ENCODE measurements around the gene CFAP92. TPM values are rescaled to one million over a fixed set of nuclear protein-coding genes. Genes with fewer than 3 reads are reported as not detected.
"Not testable (repeated sequence)": the region's sequence is repeated elsewhere in the genome, so short reads cannot be mapped to it uniquely, and the experiment has no call there.

CFAP92 gene
- total RNA-seq, 1 experiment from 2014 or later: 0.50 TPM

- DNase-seq (ENCODE audit: low spot score): no peak
These were observed 51.5 kb downstream of the CFAP92 start for GRCh38 chr3:128942161-128942952.

- DNase-seq (ENCODE audit: low spot score): no peak
These were observed 53.6 kb downstream of the CFAP92 start for GRCh38 chr3:128940252-128940651.

DNA sequence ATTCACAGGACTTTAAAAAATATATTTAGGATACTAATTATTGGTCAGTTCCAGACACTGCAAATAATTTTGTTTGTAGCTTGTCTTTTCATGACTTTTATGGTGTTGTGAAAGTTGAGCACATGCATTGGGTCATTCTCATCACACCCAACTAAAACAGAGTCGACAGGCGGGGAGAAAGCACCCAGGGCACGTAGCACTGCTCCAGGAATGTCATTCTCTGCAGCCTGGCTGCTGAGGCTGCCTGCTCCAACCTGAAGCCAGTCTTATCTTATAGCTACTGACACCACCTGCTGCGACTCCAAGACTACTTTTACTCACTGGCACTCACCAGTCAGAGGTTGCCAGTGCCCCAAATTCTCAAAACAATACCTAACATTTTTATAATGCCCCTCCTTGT lies 57.5 kb downstream of the CFAP92 start:
- no peak for DNase-seq (ENCODE audit: low spot score)

GRCh38 chr3:128935922-128936321 lies 58.0 kb downstream of the CFAP92 start:
- DNase-seq (ENCODE audit: low spot score): no peak

GRCh38 chr3:128933922-128934253 lies 60.0 kb downstream of the CFAP92 start:
- DNase-seq (ENCODE audit: low spot score): no peak

- no peak for DNase-seq (ENCODE audit: low spot score)
These were observed 60.5 kb downstream of the CFAP92 start for GRCh38 chr3:128933213-128933921.

DNA sequence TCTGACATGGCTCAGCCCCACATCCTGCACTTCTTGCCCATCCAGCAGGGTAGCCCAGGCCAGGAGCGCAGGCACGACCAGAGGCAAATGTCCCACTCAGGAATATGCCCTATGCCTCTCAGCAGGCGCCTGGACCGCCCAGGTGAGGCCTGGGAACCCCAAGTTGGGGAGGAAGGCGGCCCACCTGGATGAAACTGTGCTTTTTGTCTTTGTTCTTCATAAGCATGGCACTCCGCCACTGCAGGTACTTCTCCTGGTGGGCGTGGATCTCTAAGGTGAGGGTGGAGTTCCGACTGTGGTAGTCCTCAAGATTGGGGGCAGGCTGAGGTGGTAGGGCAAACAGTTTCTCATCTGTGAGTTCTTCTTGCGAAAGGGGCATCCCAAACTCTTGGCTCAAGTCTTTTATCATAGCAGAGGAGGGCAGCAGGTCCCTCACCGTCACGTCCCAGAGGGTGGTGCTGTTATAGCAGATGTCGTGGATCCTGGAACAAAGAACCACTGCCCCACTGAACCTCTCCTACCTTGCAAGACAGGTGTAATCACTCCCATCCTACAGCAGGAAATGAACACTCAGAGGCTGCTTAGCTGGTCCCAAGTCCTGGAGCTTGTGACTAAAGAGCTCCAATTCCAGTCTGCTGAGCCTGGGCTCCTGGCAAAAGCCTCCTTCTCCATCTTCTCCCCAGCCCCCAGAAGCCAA lies 61.2 kb downstream of the CFAP92 start:
- DNase-seq (ENCODE audit: low spot score): no peak

DNA sequence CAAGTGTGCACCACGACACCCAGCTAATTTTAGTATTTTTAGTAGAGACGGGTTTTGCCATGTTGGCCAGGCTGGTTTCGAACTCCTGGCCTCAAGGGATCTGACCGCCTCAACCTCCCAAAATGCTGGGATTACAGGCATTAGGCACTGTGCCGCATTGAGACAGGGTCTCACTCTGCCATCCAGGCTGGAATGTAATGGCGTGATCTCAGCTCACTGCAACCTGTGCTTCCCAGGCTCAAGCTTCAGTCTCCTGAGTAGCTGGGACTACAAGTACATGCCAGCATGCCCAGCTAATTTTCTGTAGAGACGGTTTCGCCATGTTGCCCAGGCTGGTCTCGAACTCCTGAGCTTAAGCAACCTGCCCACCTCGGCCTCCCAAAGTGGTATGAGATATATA lies 62.8 kb downstream of the CFAP92 start:
- no peak for DNase-seq (ENCODE audit: low spot score)

DNA sequence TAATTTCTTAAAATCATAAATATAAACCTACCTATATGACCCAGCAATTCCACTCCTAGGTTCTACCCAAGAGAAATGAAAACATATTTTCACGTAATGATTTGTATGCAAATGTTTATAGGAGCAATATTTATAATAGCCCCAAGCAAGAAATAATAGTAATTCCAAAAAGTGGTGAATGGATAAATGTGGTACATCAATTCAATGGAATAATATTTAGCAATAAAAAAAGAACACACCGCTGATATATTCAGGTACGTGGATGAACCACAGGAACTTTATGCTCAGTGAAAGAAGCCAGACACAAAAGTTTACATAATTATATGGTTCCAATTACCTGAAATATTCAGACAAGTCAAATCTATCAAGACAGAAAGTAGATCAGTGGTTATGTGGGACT lies 64.5 kb downstream of the CFAP92 start:
- DNase-seq (ENCODE audit: low spot score): no peak

- DNase-seq (ENCODE audit: low spot score): not testable (repeated sequence)
These were observed 69.9 kb downstream of the CFAP92 start for GRCh38 chr3:128923986-128924385.

- DNase-seq (ENCODE audit: low spot score): no peak
These were observed 70.3 kb downstream of the CFAP92 start for GRCh38 chr3:128923576-128923975.

- DNase-seq (ENCODE audit: low spot score): no peak
These were observed 70.9 kb downstream of the CFAP92 start for GRCh38 chr3:128922804-128923459.

GRCh38 chr3:128919988-128920387 lies 73.9 kb downstream of the CFAP92 start:
- DNase-seq (ENCODE audit: low spot score): no peak

DNA sequence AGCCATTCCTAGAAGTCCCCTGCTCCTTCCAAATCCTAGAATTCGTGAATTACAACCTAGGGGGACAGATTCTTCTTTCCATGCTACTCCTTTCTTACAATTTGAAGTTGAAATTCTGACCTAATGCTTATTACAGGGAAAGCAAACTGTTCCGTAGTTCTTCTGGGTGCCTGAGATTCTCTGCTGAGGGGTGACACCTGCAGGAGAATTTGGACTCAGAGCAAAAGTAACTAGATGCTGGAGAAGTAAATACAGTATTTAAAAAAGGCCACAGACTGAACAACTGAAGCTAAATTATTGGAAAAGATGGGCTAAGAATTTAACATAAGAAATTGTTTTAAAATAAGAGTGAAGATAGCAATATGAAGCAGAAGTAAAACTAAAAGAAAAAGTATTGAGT lies 76.6 kb downstream of the CFAP92 start:
- DNase-seq (ENCODE audit: low spot score): no peak

DNA sequence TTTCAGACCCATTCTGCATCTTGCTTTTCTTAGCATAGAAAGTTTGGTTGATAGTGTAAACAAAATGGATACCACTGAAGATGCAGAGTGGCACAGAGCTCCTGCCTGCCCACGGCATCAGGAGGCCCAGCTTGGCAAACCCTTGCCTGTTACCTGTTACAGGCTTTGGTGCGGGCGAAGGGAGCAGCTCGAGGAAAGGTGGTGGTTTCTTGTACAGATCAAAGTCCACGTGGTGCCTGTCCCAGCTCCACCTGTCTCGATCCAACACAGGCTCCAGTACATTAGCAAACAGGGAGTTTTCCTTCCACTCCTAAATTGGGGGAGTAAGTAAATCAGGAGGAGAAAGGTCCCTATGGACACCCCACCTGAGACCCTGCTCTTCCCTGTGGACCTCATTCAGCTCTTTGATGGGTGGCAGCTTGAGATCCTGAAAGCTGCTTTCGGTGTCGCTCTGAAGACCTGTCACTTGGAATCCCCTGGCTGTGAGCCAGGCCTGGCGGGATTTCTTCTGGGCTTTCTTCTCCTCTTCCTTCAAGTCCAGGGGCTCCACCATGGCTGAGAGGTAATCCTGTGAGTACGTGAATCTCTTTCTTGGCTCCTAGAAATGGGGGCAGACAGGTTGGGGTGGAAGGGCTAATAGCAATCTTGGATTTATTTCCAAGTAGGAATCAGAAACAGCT lies 78.8 kb downstream of the CFAP92 start:
- DNase-seq (ENCODE audit: low spot score): no peak

DNA sequence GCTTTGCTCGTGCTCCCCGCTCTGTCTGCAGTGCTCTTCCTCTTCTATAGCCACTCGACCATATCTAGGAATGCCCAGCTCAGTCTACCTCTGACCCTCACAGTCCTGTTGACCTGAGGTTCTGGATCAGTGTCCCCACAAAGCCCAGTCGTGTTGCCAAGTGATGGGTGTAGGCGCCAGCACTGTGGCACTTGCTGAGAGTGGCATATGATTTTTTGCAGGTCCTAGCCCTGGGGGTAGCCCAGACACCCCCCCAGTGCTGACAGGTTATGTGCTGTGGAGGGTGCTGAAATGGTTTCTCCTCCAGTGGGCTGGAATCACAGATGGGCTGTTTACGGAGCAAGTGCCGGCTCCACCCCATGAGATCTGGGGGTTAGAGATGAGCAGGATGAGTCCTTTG lies 82.0 kb downstream of the CFAP92 start:
- no peak for DNase-seq (ENCODE audit: low spot score)

GRCh38 chr3:128910006-128910405 lies 83.9 kb downstream of the CFAP92 start:
- DNase-seq (ENCODE audit: low spot score): no peak

GRCh38 chr3:128908951-128909350 lies 84.9 kb downstream of the CFAP92 start:
- DNase-seq (ENCODE audit: low spot score): no peak

GRCh38 chr3:128907706-128908445 lies 86.0 kb downstream of the CFAP92 start:
- no peak for DNase-seq (ENCODE audit: low spot score)

- DNase-seq (ENCODE audit: low spot score): no peak
These were observed 86.9 kb downstream of the CFAP92 start for GRCh38 chr3:128906804-128907525.
